PC-9 (cell line): ENCODE data around the gene NSF. TPM values are rescaled to one million over a fixed set of nuclear protein-coding genes. Genes with fewer than 3 reads are reported as not detected.

Experiments used
- BruUV-seq: library from RNA; stranded (reverse); fragments of 400-500 nt; replicated peaks from 2 replicates; lab custom pipeline; 2021; lab: Mats Ljungman, UMichigan
- CTCF ChIA-PET: fragments of 300-600 bp; sonication (Branson Sonifier 250); formaldehyde crosslinking; loops from one replicate; lab custom pipeline; 2022; ENCODE audit warnings: antibody characterized with exemption; lab: Charles Lee
- POLR2A ChIA-PET: fragments of 300-600 bp; sonication (Branson Sonifier 250); formaldehyde crosslinking; loops from one replicate; lab custom pipeline; 2022; ENCODE audit warnings: antibody characterized with exemption; ENCODE audit not compliant: unreplicated experiment; lab: Charles Lee
- DNase-seq, 2 experiments: peaks; one replicate each; pipeline versions ENCODE4 v3.0.0 to v3.0.0-alpha.2; 2015 to 2022; ENCODE audit warnings: mixed read lengths in 1 of 2
- H2AFZ ChIP-seq: fragments of 200-600 bp; sonication (generic); 2 replicates; pipeline ENCODE4 v1.8.1; 2017; ENCODE audit warnings: antibody characterized with exemption
- H3F3A ChIP-seq: fragments of 200-600 bp; sonication (generic); 2 replicates; pipeline ENCODE4 v1.8.1; 2017; ENCODE audit warnings: antibody characterized with exemption, mild to moderate bottlenecking, low read depth; ENCODE audit not compliant: insufficient read depth
- H3K27ac ChIP-seq: fragments of 200-600 bp; sonication (generic); 2 replicates; pipeline ENCODE4 v1.6.1; 2016; ENCODE audit warnings: mixed run types
- H3K27me3 ChIP-seq: fragments of 200-600 bp; sonication (generic); 2 replicates; pipeline ENCODE4 v1.6.1; 2016; ENCODE audit warnings: low read depth, mixed run types; ENCODE audit not compliant: insufficient read depth
- H3K36me3 ChIP-seq: fragments of 200-600 bp; sonication (generic); 2 replicates; pipeline ENCODE4 v1.6.1; 2016; ENCODE audit warnings: low read depth, mixed run types
- H3K4me1 ChIP-seq: fragments of 200-600 bp; sonication (generic); replicated peaks from 2 replicates; pipeline ENCODE4 v1.6.1; 2016; ENCODE audit warnings: mixed run types; ENCODE audit not compliant: insufficient read depth
- H3K4me2 ChIP-seq: fragments of 200-600 bp; sonication (generic); 2 replicates; pipeline ENCODE4 v1.6.1; 2017; ENCODE audit warnings: mixed run types
- H3K4me3 ChIP-seq: fragments of 200-600 bp; sonication (generic); 2 replicates; pipeline ENCODE4 v1.6.1; 2016; ENCODE audit warnings: mixed run types
- H3K79me2 ChIP-seq: fragments of 200-600 bp; sonication (generic); 2 replicates; pipeline ENCODE4 v1.6.1; 2017; ENCODE audit warnings: low read depth, mixed run types
- H3K9me2 ChIP-seq: fragments of 200-600 bp; sonication (generic); 2 replicates; pipeline ENCODE4 v1.8.1; 2017; ENCODE audit warnings: mild to moderate bottlenecking; ENCODE audit not compliant: insufficient read depth
- H3K9me3 ChIP-seq: fragments of 200-600 bp; sonication (generic); 2 replicates; pipeline ENCODE4 v1.8.1; 2016; ENCODE audit warnings: low read depth; ENCODE audit not compliant: insufficient read depth
- H4K20me1 ChIP-seq: fragments of 200-600 bp; sonication (generic); 2 replicates; pipeline ENCODE4 v1.8.1; 2017; ENCODE audit not compliant: insufficient read depth
- EZH2 ChIP-seq: fragments of 200-600 bp; sonication (generic); IDR thresholded peaks from 2 replicates; pipeline ENCODE4 v1.8.0; 2017; ENCODE audit warnings: antibody characterized with exemption, low read depth
- intact Hi-C: fragments of 100-400 bp; cut with micrococcal nuclease; formaldehyde crosslinking; loops from one replicate; pipeline ENCODE4 v1.10.0; 2022; ENCODE audit not compliant: unreplicated experiment
- total RNA-seq: library from RNA; stranded (reverse); gene quantifications from 2 replicates; pipeline ENCODE4 v1.2.3, GENCODE V29; 2021
- TF ChIP-seq, protein P1 (sequence below): fragments of 200-600 bp; sonication (generic); conservative IDR thresholded peaks from 2 replicates; pipeline ENCODE4 v1.6.1; 2017; ENCODE audit warnings: mixed run types, antibody characterized with exemption, mild to moderate bottlenecking, moderate library complexity

NSF gene
- total RNA-seq, 1 experiment from 2014 or later, result 40.0 TPM

DNA sequence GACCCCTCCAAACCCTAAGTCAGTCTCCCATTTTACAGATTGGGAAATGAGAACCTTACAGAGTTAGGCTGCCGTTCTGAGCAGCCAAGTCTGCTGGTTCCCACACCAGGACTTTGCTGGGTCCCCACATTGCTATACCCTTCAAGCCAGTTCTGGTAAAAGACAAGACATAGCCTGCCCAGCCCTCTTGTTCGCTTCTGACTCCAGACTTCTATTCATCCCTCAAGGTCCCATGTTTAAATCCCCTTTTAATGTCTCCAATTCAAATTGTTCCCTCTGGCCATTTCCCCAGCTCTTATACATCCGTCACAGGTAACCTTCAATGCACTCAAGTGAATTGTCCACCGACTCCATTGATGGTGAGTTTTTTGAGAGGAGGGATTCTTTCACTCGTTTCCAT lies 197.8 kb downstream of the NSF start:
- Histone ChIP-seq H2AFZ (no peak overlapping the region), H3F3A (peaks cover 2% of the 10 kb centered on the region; the same call in 1 of the 2 replicates), H3K4me3 (no peak overlapping the region), H3K36me3 (no peaks in the 10 kb centered on the region), H3K9me3 (no peaks in the 10 kb centered on the region), H3K27ac (no peak overlapping the region), H3K9me2 (no peaks in the 10 kb centered on the region), H3K4me1 (peaks cover 25% of the 10 kb centered on the region), H4K20me1 (no peaks in the 10 kb centered on the region), H3K4me2 (no peak overlapping the region), H3K79me2 (no peaks in the 10 kb centered on the region), H3K27me3 (no peaks in the 10 kb centered on the region)
- intact Hi-C loops, result loop anchor here (10.0 kb wide), 1 partner anchor 157 kb away; no protein-coding TSS in a partner anchor
- CTCF ChIA-PET, result no interaction called here
- no TSS peak for BruUV-seq
- POLR2A ChIA-PET, result no interaction called here
- TF ChIP-seq, protein P1, sequence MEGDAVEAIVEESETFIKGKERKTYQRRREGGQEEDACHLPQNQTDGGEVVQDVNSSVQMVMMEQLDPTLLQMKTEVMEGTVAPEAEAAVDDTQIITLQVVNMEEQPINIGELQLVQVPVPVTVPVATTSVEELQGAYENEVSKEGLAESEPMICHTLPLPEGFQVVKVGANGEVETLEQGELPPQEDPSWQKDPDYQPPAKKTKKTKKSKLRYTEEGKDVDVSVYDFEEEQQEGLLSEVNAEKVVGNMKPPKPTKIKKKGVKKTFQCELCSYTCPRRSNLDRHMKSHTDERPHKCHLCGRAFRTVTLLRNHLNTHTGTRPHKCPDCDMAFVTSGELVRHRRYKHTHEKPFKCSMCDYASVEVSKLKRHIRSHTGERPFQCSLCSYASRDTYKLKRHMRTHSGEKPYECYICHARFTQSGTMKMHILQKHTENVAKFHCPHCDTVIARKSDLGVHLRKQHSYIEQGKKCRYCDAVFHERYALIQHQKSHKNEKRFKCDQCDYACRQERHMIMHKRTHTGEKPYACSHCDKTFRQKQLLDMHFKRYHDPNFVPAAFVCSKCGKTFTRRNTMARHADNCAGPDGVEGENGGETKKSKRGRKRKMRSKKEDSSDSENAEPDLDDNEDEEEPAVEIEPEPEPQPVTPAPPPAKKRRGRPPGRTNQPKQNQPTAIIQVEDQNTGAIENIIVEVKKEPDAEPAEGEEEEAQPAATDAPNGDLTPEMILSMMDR, result no peak
- TF ChIP-seq EZH2, result no peak
- no peak for DNase-seq

DNA sequence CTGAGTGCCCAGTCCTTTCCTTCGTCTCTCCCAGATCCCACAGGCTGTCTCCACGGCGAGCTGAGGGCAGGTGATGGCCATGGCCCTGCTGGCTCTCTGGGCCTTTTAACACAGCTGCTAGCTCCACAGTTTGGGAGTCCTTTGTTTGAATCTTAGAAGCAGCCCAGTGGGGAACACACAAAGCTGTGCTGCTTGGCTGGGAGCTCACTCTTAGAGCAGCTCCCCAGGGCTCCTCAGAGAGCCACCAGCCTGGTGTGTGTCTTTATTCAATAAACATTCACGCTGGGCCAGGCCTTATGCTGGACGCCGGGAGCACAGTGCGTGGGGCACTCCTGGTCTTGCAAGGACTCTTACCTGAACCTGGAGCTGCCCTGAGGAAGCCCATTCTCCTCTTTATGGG lies 198.3 kb downstream of the NSF start:
- no peaks in the 10 kb centered on the region for H4K20me1 ChIP-seq
- H3K4me3 ChIP-seq, result no peak overlapping the region
- no peak overlapping the region for H2AFZ ChIP-seq
- no peak for TF ChIP-seq EZH2
- TF ChIP-seq, protein P1, result no peak
- H3K9me2 ChIP-seq, result no peaks in the 10 kb centered on the region
- no peaks in the 10 kb centered on the region for H3K36me3 ChIP-seq
- CTCF ChIA-PET, result no interaction called here
- H3K27ac ChIP-seq, result no peak overlapping the region
- no peak overlapping the region for H3K4me2 ChIP-seq
- no peaks in the 10 kb centered on the region for H3K79me2 ChIP-seq
- no peaks in the 10 kb centered on the region for H3K27me3 ChIP-seq
- no peak for DNase-seq
- peaks cover 7% of the 10 kb centered on the region; the same call in 1 of the 2 replicates for H3F3A ChIP-seq
- no TSS peak for BruUV-seq
- H3K9me3 ChIP-seq, result no peaks in the 10 kb centered on the region
- intact Hi-C loops, result loop anchor here (10.0 kb wide), 1 partner anchor 156 kb away; no protein-coding TSS in a partner anchor
- POLR2A ChIA-PET, result no interaction called here
- H3K4me1 ChIP-seq, result peaks cover 27% of the 10 kb centered on the region

DNA sequence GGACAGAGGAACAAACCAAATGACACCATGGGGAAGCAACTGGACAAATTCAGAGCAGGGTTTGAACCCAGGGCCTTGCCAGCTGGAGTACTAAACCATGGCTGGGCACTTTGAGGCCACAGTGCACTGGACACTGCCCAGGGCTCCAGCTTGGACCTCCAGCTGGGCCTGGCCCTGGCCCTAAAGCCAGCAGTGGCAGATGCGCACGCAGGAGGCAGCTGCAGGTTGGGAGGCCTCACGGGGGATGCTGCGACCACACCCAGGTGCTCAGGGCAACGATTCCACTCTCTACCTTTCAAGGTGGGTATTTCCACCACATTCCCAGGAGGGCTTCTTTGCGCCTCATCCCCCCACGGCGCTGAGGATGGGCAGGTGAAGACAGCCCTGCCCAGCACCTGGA lies 199.1 kb downstream of the NSF start:
- no peaks in the 10 kb centered on the region for H3K9me3 ChIP-seq
- intact Hi-C loops, result loop anchor here (10.0 kb wide), 1 partner anchor 155 kb away; no protein-coding TSS in a partner anchor
- BruUV-seq, result no TSS peak
- H3K4me2 ChIP-seq, result no peak overlapping the region
- H3K79me2 ChIP-seq, result no peaks in the 10 kb centered on the region
- DNase-seq, result no peak
- H4K20me1 ChIP-seq, result no peaks in the 10 kb centered on the region
- ChIA-PET CTCF (no interaction called here), POLR2A (no interaction called here)
- H3K4me1 ChIP-seq, result peaks cover 35% of the 10 kb centered on the region
- no peaks in the 10 kb centered on the region for H3K36me3 ChIP-seq
- H3F3A ChIP-seq, result peaks cover 15% of the 10 kb centered on the region
- no peak overlapping the region for H3K4me3 ChIP-seq
- TF ChIP-seq EZH2, result no peak
- TF ChIP-seq, protein P1, result no peak
- no peak overlapping the region for H2AFZ ChIP-seq
- H3K27ac ChIP-seq, result no peak overlapping the region
- no peaks in the 10 kb centered on the region for H3K9me2 ChIP-seq
- no peaks in the 10 kb centered on the region for H3K27me3 ChIP-seq
